BJ (cell line): ENCODE measurements around the gene STEAP2. TPM values are rescaled to one million over a fixed set of nuclear protein-coding genes. Genes with fewer than 3 reads are reported as not detected.

Experiments
- CTCF ChIA-PET: fragments of 350-600 bp; formaldehyde crosslinking; extraction: SDS; loops from one replicate; lab custom pipeline; 2021; ENCODE audit warnings: antibody characterized with exemption, inconsistent platforms; lab: Yijun Ruan, JAX
- POLR2A ChIA-PET: fragments of 300-600 bp; sonication (Branson Sonifier 250); formaldehyde crosslinking; extraction: SDS; loops from one replicate; lab custom pipeline; 2021; ENCODE audit warnings: antibody characterized with exemption; lab: Charles Lee
- DNase-seq: peaks from one replicate; pipeline ENCODE4 v3.0.0-alpha.2; 2011; ENCODE audit warnings: low read depth
- H3K27me3 ChIP-seq: 2 replicates; pipeline ENCODE4 v1.6.0; 2011; ENCODE audit warnings: low read length; ENCODE audit not compliant: control insufficient read depth, insufficient read depth
- H3K36me3 ChIP-seq: 2 replicates; pipeline ENCODE4 v1.5.1; 2011; ENCODE audit warnings: low read length; ENCODE audit not compliant: control insufficient read depth, insufficient read depth
- H3K4me3 ChIP-seq: 2 replicates; pipeline ENCODE4 v1.5.1; 2011; ENCODE audit warnings: low read depth, mild to moderate bottlenecking, control low read depth, low read length
- polyA plus RNA-seq: library from polyadenylated mRNA; depleted of rRNA; stranded (reverse); fragments of >200 nt; gene quantifications from 2 replicates; pipeline ENCODE4 v1.2.3, GENCODE V29; 2011
- TF ChIP-seq, protein P1 (sequence below): IDR thresholded peaks from 2 replicates; pipeline ENCODE4 v1.5.1; 2011; ENCODE audit warnings: low read depth, mild to moderate bottlenecking, control low read depth, inconsistent platforms, low read length, moderate library complexity; ENCODE audit not compliant: insufficient read depth

Gene STEAP2
- polyA plus RNA-seq, 1 experiment, result 2.1 TPM

DNA sequence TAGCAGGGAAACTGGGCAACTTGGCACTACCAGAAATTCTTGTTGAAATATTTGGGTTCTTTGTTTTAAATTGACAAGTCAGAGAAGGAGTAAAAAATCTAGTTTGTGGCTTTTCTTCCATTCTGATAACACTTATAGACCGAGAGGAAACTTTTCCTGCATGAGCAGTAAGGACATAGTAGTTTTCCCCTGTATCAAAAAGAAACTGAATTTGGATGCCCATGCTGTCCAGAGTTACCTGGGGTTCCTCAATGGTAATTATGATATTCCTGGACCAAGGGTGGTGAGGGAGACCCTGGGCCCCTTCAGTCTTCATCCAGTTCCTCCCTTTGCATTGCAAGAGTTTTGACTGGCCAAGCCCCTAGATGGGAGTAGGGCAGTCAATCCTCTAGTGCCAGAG lies 19.9 kb upstream of the STEAP2 start:
- no peak overlapping the region for H3K4me3 ChIP-seq
- no peak for DNase-seq
- ChIA-PET POLR2A (no interaction called here), CTCF (interaction anchor here (1.2 kb wide), 1 partner anchor 20 kb away, joined by 3 read pairs; the partner anchor contains the start of gene STEAP2)
- TF ChIP-seq, protein P1, sequence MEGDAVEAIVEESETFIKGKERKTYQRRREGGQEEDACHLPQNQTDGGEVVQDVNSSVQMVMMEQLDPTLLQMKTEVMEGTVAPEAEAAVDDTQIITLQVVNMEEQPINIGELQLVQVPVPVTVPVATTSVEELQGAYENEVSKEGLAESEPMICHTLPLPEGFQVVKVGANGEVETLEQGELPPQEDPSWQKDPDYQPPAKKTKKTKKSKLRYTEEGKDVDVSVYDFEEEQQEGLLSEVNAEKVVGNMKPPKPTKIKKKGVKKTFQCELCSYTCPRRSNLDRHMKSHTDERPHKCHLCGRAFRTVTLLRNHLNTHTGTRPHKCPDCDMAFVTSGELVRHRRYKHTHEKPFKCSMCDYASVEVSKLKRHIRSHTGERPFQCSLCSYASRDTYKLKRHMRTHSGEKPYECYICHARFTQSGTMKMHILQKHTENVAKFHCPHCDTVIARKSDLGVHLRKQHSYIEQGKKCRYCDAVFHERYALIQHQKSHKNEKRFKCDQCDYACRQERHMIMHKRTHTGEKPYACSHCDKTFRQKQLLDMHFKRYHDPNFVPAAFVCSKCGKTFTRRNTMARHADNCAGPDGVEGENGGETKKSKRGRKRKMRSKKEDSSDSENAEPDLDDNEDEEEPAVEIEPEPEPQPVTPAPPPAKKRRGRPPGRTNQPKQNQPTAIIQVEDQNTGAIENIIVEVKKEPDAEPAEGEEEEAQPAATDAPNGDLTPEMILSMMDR, result no peak
- no peaks in the 10 kb centered on the region for H3K36me3 ChIP-seq
- no peaks in the 10 kb centered on the region for H3K27me3 ChIP-seq

DNA sequence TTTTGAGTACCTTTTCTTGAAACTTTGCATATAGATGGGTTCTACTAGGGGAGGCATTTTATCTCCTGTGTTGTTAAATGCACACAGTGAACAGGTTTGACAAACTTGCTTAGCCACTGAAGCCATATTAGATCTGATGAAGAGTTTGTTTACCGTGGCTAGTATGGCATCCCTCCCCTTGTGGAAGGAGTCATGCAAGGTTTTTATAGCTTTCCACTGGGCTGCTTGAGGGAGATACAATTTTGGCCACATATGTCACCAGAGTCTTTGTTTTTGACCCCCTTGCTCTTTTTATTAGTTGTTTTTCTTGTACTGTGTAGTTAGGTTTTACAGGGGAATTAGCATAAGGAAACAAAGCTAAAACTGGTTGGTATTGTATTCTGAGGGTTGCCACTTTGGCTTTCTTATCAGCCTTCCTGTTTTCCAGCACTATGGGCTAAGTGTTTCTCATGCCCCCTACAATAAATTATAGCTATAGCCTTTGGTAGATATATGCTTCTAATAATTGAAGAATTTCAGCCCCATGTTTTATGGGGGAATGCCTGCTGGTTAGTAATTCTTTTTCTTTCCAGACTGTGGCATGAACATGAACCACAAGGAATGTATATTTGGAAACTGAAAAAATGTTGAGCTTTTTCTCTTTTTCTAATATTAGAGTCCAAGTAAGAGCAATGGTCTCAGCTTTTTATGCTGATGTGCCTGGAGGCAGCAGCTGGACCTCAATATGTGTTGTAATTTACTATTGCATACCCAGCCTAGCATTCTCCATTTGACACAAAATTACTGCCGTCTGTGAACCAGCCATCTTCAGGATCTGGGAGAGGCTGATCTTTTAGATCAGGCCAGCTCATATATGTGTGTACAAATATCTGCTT lies 18.4 kb upstream of the STEAP2 start:
- TF ChIP-seq, protein P1, result no peak
- POLR2A ChIA-PET, result interaction anchor here (1.1 kb wide), 1 partner anchor 19 kb away, joined by 15 read pairs; the partner anchor contains the start of gene STEAP2
- Histone ChIP-seq H3K36me3 (no peaks in the 10 kb centered on the region), H3K4me3 (no peak overlapping the region), H3K27me3 (no peaks in the 10 kb centered on the region)
- CTCF ChIA-PET, result interaction anchor here (0.8 to 1.8 kb wide), 5 partner anchors 9 to 39 kb away, joined by 3 to 11 read pairs (median 3); partner anchors contain the start of genes STEAP1 and STEAP2
- DNase-seq, result peak; percentile 76

DNA sequence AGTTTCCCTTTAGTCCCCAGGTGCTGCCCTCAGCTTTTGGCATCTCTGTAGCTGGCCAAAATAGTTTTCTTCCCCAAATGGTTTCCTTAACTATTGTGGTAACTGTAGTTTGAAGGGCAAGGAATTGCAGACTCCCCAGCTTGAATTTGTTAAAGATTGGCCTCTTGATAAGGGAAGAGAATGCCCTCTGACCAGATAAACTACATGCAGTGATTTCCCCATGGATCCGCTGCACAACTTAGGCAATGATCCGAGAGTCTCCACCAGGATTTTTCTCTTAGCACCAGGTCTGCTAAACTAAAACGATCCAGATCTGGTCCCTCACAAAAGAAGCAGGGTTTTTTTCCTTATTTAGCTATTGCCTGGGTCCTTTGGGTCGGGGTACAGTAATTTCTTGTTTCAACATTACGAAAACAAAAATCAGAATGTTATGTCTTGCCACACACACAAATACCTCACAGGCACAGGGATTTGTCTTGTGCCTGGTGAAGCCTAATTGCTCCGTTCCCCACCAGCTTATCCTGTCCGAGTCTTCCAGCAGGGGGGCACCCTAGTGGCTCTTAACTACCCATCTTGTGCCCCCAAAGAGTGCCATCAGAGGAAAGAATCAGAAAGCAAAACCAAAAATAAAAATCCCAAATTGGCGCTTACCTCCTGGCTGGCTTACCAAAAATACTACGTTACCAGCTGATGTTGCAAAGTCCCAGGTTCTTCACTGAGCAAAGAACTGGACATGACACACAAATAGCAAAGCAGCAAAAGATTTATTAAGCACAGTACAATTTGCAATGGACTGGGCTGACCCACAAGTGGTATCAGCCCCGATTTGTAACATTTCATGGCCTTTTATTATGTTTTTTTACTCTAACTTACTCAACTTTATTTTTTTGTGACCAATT lies 16.4 kb upstream of the STEAP2 start:
- no peaks in the 10 kb centered on the region for H3K36me3 ChIP-seq
- POLR2A ChIA-PET, result no interaction called here
- H3K4me3 ChIP-seq, result no peak overlapping the region
- no peaks in the 10 kb centered on the region for H3K27me3 ChIP-seq
- DNase-seq, result no peak
- CTCF ChIA-PET, result interaction anchor here (1.8 to 3.7 kb wide), 2 partner anchors 13 to 16 kb away, joined by 4 to 20 read pairs; partner anchors contain the start of gene STEAP2
- TF ChIP-seq, protein P1, result no peak

DNA sequence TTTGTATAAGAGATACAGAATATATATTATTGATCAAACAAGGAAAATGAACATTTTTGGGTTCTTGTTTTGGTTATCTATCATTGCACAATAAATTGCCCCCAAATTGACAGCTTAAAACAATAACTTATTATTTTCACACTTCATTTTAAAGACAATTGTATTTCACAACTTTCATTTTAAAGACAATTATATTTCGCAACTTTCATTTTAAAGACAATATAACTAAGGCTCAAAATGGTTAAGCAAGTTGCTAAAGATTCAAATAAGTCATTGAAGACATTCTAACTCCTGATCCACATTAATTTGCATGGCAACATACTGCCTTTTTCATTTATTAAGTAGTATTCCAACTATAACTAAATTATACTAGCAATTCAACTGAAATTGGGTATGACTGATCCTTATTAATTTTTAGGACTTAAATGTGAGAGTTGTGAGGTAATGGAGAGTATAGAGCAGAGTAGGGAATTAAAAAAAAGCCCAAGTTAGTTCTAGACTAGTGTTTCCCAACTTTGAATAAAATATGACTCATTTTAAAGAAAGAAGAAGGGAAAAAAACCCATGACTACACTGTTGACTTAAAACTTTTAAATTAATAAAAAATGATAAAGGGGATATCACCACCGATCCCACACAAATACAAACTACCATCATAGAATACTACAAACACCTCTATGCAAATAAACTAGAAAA lies 9.9 kb upstream of the STEAP2 start:
- DNase-seq, result no peak
- CTCF ChIA-PET, result no interaction called here
- H3K36me3 ChIP-seq, result no peaks in the 10 kb centered on the region
- POLR2A ChIA-PET, result no interaction called here
- no peaks in the 10 kb centered on the region for H3K27me3 ChIP-seq
- TF ChIP-seq, protein P1, result no peak
- no peak overlapping the region for H3K4me3 ChIP-seq
